ENCODE results near the gene WSCD2. TPM values are rescaled to one million over a fixed set of nuclear protein-coding genes. Genes with fewer than 3 reads are reported as not detected.

The WSCD2 gene
- total and polyA plus RNA-seq, 3 donors from 2014 or later = 0.50 to 1.7 (median 0.94) TPM

DNA sequence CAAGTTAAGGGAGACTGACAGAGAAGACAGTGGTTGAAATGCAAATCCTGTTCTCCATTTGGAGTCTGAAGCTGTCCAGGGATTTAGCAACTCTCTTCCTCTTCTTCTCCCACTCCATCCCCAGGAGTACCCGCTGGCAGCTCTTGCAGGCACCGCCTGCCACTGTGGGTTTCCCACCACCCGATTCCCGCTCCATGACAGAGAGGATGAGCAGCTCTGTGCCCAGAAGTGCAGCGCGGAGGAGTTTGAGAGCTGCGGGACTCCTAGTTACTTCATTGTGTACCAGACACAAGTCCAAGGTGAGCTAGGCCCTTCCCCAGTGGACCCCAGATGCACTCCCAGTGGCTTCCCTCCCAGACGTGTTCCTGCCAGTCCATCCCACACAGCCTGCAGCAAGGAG lies 97.8 kb downstream of the WSCD2 start:
- no peaks in the 10 kb centered on the region for H3K27me3 ChIP-seq
- 73 to 90% methylated on average over 5 to 8 of the region's 8 CpGs for WGBS, 2 donors
- H3K27ac ChIP-seq = no peak overlapping the region
- TF ChIP-seq CTCF (IDR thresholded peaks at IDR 0.05) (no peak), POLR2A (IDR thresholded peaks at IDR 0.05) (no peak)
- H3K4me3 ChIP-seq = no peak overlapping the region
- H3K36me3 ChIP-seq (ENCODE audit: low read depth, missing control alignments) = no peaks in the 10 kb centered on the region
- H3K9me3 ChIP-seq = no peaks in the 10 kb centered on the region
- DNase-seq = no peak
- intact Hi-C loops (cut with DNase I; ENCODE audit: low total_unique reads) = no loop called here
- H3K4me1 ChIP-seq = no peaks in the 10 kb centered on the region

GRCh38 chr12:108228746-108229145 lies 99.7 kb downstream of the WSCD2 start:
- no peak overlapping the region for H3K4me3 ChIP-seq
- H3K27me3 ChIP-seq = no peaks in the 10 kb centered on the region
- H3K4me1 ChIP-seq = no peaks in the 10 kb centered on the region
- DNase-seq = no peak
- TF ChIP-seq CTCF (IDR thresholded peaks at IDR 0.05) = no peak
- WGBS, 2 donors = 65 to 73% methylated on average over 4 of the region's 4 CpGs
- no peaks in the 10 kb centered on the region for H3K9me3 ChIP-seq
- no peaks in the 10 kb centered on the region for H3K36me3 ChIP-seq (ENCODE audit: low read depth, missing control alignments)
- H3K27ac ChIP-seq = no peak overlapping the region
- intact Hi-C loops (cut with DNase I; ENCODE audit: low total_unique reads) = no loop called here

DNA sequence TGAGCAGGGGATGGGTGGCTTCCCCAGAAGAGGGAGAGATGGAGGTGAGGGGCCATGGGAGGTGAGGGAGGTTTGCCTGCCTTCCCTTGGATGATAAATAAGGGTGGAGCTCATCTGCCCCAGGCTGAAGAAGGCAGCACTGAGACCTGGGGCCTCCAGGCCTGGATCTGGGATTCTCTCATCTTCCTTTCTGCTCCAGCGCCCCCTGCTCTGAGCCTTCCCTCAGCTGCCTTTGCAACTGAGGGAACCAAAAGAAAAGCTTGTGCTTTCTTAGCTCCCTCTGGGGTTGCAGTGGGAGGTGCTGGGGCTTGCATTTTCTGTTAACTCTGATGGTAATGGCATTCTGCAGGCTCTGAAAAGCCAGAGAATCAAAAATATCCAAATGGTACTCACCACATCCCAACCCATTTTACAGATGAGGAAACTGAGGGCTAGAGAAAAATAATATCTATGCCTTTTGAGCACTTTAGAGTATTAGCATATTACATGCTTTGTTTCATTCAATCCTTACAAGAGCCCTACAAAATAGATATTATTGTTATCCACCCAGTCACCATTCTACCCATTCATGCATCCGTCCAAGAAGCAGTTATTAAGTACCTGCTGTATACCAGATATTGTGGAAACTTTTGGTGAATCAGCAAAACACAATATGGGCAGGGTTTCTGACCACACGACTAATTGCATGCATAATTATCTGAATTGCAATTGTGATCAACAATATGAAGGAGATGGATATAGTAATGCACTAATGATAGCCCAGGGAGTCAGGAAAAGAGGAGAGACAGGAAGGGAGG lies 102.2 kb downstream of the WSCD2 start:
- TF ChIP-seq POLR2A (IDR thresholded peaks at IDR 0.05) (no peak), CTCF (IDR thresholded peaks at IDR 0.05) (no peak)
- DNase-seq = no peak
- H3K4me1 ChIP-seq = no peaks in the 10 kb centered on the region
- no peaks in the 10 kb centered on the region for H3K27me3 ChIP-seq
- 39 to 46% methylated on average over 3 of the region's 3 CpGs for WGBS, 2 donors
- H3K4me3 ChIP-seq = no peak overlapping the region
- no peaks in the 10 kb centered on the region for H3K36me3 ChIP-seq (ENCODE audit: low read depth, missing control alignments)
- intact Hi-C loops (cut with DNase I; ENCODE audit: low total_unique reads) = no loop called here
- H3K27ac ChIP-seq = no peak overlapping the region
- no peaks in the 10 kb centered on the region for H3K9me3 ChIP-seq

DNA sequence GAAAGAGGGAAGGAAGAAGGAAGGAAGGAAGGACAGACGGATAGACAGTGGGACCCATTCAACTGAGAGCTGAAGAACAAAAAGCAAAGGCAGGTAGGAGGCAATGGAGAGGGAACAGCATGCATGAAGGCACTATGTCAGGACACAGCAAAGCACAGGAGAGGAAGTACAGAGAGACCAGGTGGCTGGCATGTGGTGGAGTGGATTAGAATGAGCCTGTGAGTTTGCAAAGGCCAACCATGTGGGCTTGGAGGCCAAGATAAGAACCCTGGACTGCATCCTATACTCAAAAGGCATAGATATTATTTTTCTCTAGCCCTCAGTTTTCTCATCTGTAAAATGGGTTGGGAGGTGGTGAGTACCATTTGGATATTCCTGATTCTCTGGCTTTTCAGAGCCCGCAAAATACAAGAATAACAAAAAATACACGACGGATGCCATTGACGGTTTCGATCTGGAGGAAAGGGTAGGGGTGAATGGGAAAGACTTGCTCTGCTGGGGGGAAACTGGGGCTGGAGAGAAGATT lies 102.9 kb downstream of the WSCD2 start:
- no peak for DNase-seq
- TF ChIP-seq CTCF (IDR thresholded peaks at IDR 0.05) = no peak
- no peak for TF ChIP-seq POLR2A (IDR thresholded peaks at IDR 0.05)
- no peaks in the 10 kb centered on the region for H3K27me3 ChIP-seq
- WGBS, 2 donors = 84 to 94% methylated on average over 6 of the region's 6 CpGs
- H3K27ac ChIP-seq = no peak overlapping the region
- no peaks in the 10 kb centered on the region for H3K9me3 ChIP-seq
- intact Hi-C loops (cut with DNase I; ENCODE audit: low total_unique reads) = no loop called here
- no peaks in the 10 kb centered on the region for H3K36me3 ChIP-seq (ENCODE audit: low read depth, missing control alignments)
- no peaks in the 10 kb centered on the region for H3K4me1 ChIP-seq
- no peak overlapping the region for H3K4me3 ChIP-seq

- H3K27ac ChIP-seq = no peak overlapping the region
- no peaks in the 10 kb centered on the region for H3K36me3 ChIP-seq (ENCODE audit: low read depth, missing control alignments)
- TF ChIP-seq POLR2A (IDR thresholded peaks at IDR 0.05) (no peak), CTCF (IDR thresholded peaks at IDR 0.05) (no peak)
- H3K4me1 ChIP-seq = no peaks in the 10 kb centered on the region
- H3K27me3 ChIP-seq = no peaks in the 10 kb centered on the region
- 81 to 90% methylated on average over 5 to 6 of the region's 6 CpGs for WGBS, 2 donors
- H3K4me3 ChIP-seq = no peak overlapping the region
- H3K9me3 ChIP-seq = no peaks in the 10 kb centered on the region
- DNase-seq = no peak
- intact Hi-C loops (cut with DNase I; ENCODE audit: low total_unique reads) = no loop called here
Measured at GRCh38 chr12:108232565-108232964, 103.5 kb downstream of the WSCD2 start.
